ENCODE data around the gene PTPN13. TPM values are rescaled to one million over a fixed set of nuclear protein-coding genes. Genes with fewer than 3 reads are reported as not detected.

PTPN13 gene
- total RNA-seq, 1 experiment from 2014 or later, result 107 TPM

GRCh38 chr4:86657910-86658309 is 63.8 kb downstream of the PTPN13 start:
- POLR2A ChIA-PET (ENCODE audit: low non-redundant PET), result no interaction called here
- BruUV-seq (replicated peaks), result no TSS peak
- H3K4me3 ChIP-seq (ENCODE audit: low read depth, low read length, poor library complexity, severe bottlenecking), result no peak overlapping the region

GRCh38 chr4:86660401-86660800 is 66.3 kb downstream of the PTPN13 start:
- peaks cover 8% of the 10 kb centered on the region for H3K36me3 ChIP-seq (ENCODE audit: insufficient read depth, low read length, poor library complexity, severe bottlenecking)
- peaks cover 27% of the 10 kb centered on the region for H3K4me1 ChIP-seq (ENCODE audit: insufficient read depth, low read length, poor library complexity, severe bottlenecking)
- no peaks in the 10 kb centered on the region for H3K27me3 ChIP-seq (replicated peaks; ENCODE audit: insufficient read depth, low read depth, low read length, poor library complexity)
- no peak overlapping the region for H3K27ac ChIP-seq (ENCODE audit: low read depth, low read length, poor library complexity, severe bottlenecking)
- intact Hi-C loops (cut with micrococcal nuclease; ENCODE audit: unreplicated experiment), result no loop called here
- H3K9me3 ChIP-seq (ENCODE audit: low read depth, low read length, poor library complexity, severe bottlenecking), result no peaks in the 10 kb centered on the region
- ChIA-PET CTCF (no interaction called here), POLR2A (ENCODE audit: low non-redundant PET) (no interaction called here)
- no peak overlapping the region for H3K4me3 ChIP-seq (ENCODE audit: low read depth, low read length, poor library complexity, severe bottlenecking)
- DNase-seq (ENCODE audit: low spot score), result no peak
- no TSS peak for BruUV-seq (replicated peaks)
- TF ChIP-seq EZH2 (IDR thresholded peaks at IDR 0.05; ENCODE audit: borderline replicate concordance, low read depth, low read length, poor library complexity, severe bottlenecking) (no peak), CTCF (conservative IDR thresholded peaks at IDR 0.05; ENCODE audit: low read depth, low read length) (no peak)

More at GRCh38 chr4:86657910-86658309, 63.8 kb downstream of the PTPN13 start:
- Histone ChIP-seq H3K27ac (ENCODE audit: low read depth, low read length, poor library complexity, severe bottlenecking) (no peak overlapping the region), H3K27me3 (replicated peaks; ENCODE audit: insufficient read depth, low read depth, low read length, poor library complexity) (no peaks in the 10 kb centered on the region), H3K36me3 (ENCODE audit: insufficient read depth, low read length, poor library complexity, severe bottlenecking) (peaks cover 15% of the 10 kb centered on the region), H3K9me3 (ENCODE audit: low read depth, low read length, poor library complexity, severe bottlenecking) (peaks cover 7% of the 10 kb centered on the region), H3K4me1 (ENCODE audit: insufficient read depth, low read length, poor library complexity, severe bottlenecking) (peaks cover 10% of the 10 kb centered on the region)
- DNase-seq (ENCODE audit: low spot score), result no peak
- intact Hi-C loops (cut with micrococcal nuclease; ENCODE audit: unreplicated experiment), result no loop called here
- TF ChIP-seq CTCF (conservative IDR thresholded peaks at IDR 0.05; ENCODE audit: low read depth, low read length) (no peak), EZH2 (IDR thresholded peaks at IDR 0.05; ENCODE audit: borderline replicate concordance, low read depth, low read length, poor library complexity, severe bottlenecking) (no peak)
- CTCF ChIA-PET, result no interaction called here

- CTCF ChIA-PET, result no interaction called here
- no peaks in the 10 kb centered on the region for H3K27me3 ChIP-seq (replicated peaks; ENCODE audit: insufficient read depth, low read depth, low read length, poor library complexity)
- BruUV-seq (replicated peaks), result no TSS peak
- H3K9me3 ChIP-seq (ENCODE audit: low read depth, low read length, poor library complexity, severe bottlenecking), result no peaks in the 10 kb centered on the region
- POLR2A ChIA-PET (ENCODE audit: low non-redundant PET), result no interaction called here
- intact Hi-C loops (cut with micrococcal nuclease; ENCODE audit: unreplicated experiment), result no loop called here
- no peak for DNase-seq (ENCODE audit: low spot score)
- TF ChIP-seq CTCF (conservative IDR thresholded peaks at IDR 0.05; ENCODE audit: low read depth, low read length) (no peak), EZH2 (IDR thresholded peaks at IDR 0.05; ENCODE audit: borderline replicate concordance, low read depth, low read length, poor library complexity, severe bottlenecking) (no peak)
- peaks cover 29% of the 10 kb centered on the region for H3K4me1 ChIP-seq (ENCODE audit: insufficient read depth, low read length, poor library complexity, severe bottlenecking)
- H3K4me3 ChIP-seq (ENCODE audit: low read depth, low read length, poor library complexity, severe bottlenecking), result no peak overlapping the region
- no peak overlapping the region for H3K27ac ChIP-seq (ENCODE audit: low read depth, low read length, poor library complexity, severe bottlenecking)
- peaks cover 8% of the 10 kb centered on the region for H3K36me3 ChIP-seq (ENCODE audit: insufficient read depth, low read length, poor library complexity, severe bottlenecking)
Measured at GRCh38 chr4:86661006-86661405, 66.9 kb downstream of the PTPN13 start.
